Uterus (tissue), 4 donors: ENCODE results near the gene KCNG1. TPM values are rescaled to one million over a fixed set of nuclear protein-coding genes. Genes with fewer than 3 reads are reported as not detected.

ENCODE experiments used
- DNase-seq, 2 donors: peaks; one replicate each; pipeline ENCODE4 v3.0.0-alpha.2; 2019 to 2020
- H3K27ac ChIP-seq, 2 donors: fragments of 200-600 bp; sonication (generic); 1 replicate in 1 of 2; 2 replicates in 1 of 2; pipeline ENCODE4 v1.5.1; 2016 to 2018
- H3K27me3 ChIP-seq, 2 donors: fragments of 200-600 bp; sonication (generic); one replicate each; pipeline ENCODE4 v1.5.1; 2018 to 2019; ENCODE audit warnings: control low read depth in 1 of 2
- H3K36me3 ChIP-seq, 2 donors: fragments of 200-600 bp; sonication (generic); one replicate each; pipeline ENCODE4 v1.5.1; 2019; ENCODE audit warnings: control low read depth in 1 of 2
- H3K4me1 ChIP-seq, 2 donors: fragments of 200-600 bp; sonication (generic); one replicate each; pipeline ENCODE4 v1.5.1; 2018 to 2019; ENCODE audit warnings: control low read depth in 1 of 2
- H3K4me3 ChIP-seq, 2 donors: fragments of 200-600 bp; sonication (generic); 1 replicate in 1 of 2; 2 replicates in 1 of 2; pipeline ENCODE4 v1.5.1; 2018 to 2019; ENCODE audit warnings: mild to moderate bottlenecking in 1 of 2
- H3K9me3 ChIP-seq, 2 donors: fragments of 200-600 bp; sonication (generic); one replicate each; pipeline ENCODE4 v1.5.1; 2019; ENCODE audit warnings: control low read depth in 1 of 2
- CTCF ChIP-seq, 4 experiments: fragments of 200-600 bp in 2 of 4; fragments of 450-650 bp in 2 of 4; sonication (generic) in 2 of 4; IDR thresholded peaks; one replicate each; pipeline ENCODE4 v1.5.1; 2016 to 2019; ENCODE audit warnings: antibody characterized with exemption in 4 of 4, mild to moderate bottlenecking in 2 of 4, moderate library complexity in 1 of 4
- POLR2A ChIP-seq, 2 donors: fragments of 450-650 bp; IDR thresholded peaks; one replicate each; pipeline ENCODE4 v1.6.1; 2016; ENCODE audit warnings: antibody characterized with exemption in 2 of 2, mild to moderate bottlenecking in 1 of 2, moderate library complexity in 1 of 2
- intact Hi-C: fragments of 100-400 bp; cut with DNase I; formaldehyde crosslinking; loops from one replicate; pipeline ENCODE4 v1.15.1; 2023; ENCODE audit warnings: low total_unique reads
- total RNA-seq, 4 donors: library from RNA; depleted of rRNA in 3 of 4; stranded (reverse); fragments of >200 nt in 3 of 4; gene quantifications; one replicate each; pipeline versions ENCODE4 v1.1.0 to v1.2.4, GENCODE V29; 2014 to 2023
- donor health status: DM: yes; HTN: yes; CAD: no.

The KCNG1 gene
- total RNA-seq, 4 donors from 2014 or later: 0.88 to 109 (median 44.1) TPM

GRCh38 chr20:51001430-51002265 is 21.3 kb downstream of the KCNG1 start:
- H3K4me3 ChIP-seq: no peak overlapping the region
- H3K4me1 ChIP-seq: no peaks in the 10 kb centered on the region
- no peaks in the 10 kb centered on the region for H3K9me3 ChIP-seq
- no peak overlapping the region for H3K27ac ChIP-seq
- H3K36me3 ChIP-seq: no peaks in the 10 kb centered on the region
- no peaks in the 10 kb centered on the region for H3K27me3 ChIP-seq
- intact Hi-C loops: no loop called here
- TF ChIP-seq POLR2A (IDR thresholded peaks at IDR 0.05) (no peak), CTCF (IDR thresholded peaks at IDR 0.05) (no peak)
- no peak for DNase-seq

GRCh38 chr20:50999355-50999754 is 23.6 kb downstream of the KCNG1 start:
- Histone ChIP-seq H3K27ac (no peak overlapping the region), H3K27me3 (no peaks in the 10 kb centered on the region), H3K36me3 (no peaks in the 10 kb centered on the region), H3K9me3 (no peaks in the 10 kb centered on the region), H3K4me1 (no peaks in the 10 kb centered on the region), H3K4me3 (no peak overlapping the region)
- no peak for TF ChIP-seq CTCF (IDR thresholded peaks at IDR 0.05)
- no peak for TF ChIP-seq POLR2A (IDR thresholded peaks at IDR 0.05)
- no peak for DNase-seq
- intact Hi-C loops: no loop called here

- H3K4me3 ChIP-seq: no peak overlapping the region
- DNase-seq: no peak
- no peaks in the 10 kb centered on the region for H3K36me3 ChIP-seq
- H3K4me1 ChIP-seq: no peaks in the 10 kb centered on the region
- TF ChIP-seq CTCF (IDR thresholded peaks at IDR 0.05): no peak
- no peak for TF ChIP-seq POLR2A (IDR thresholded peaks at IDR 0.05)
- no peaks in the 10 kb centered on the region for H3K27me3 ChIP-seq
- intact Hi-C loops: no loop called here
- H3K27ac ChIP-seq: no peak overlapping the region
- no peaks in the 10 kb centered on the region for H3K9me3 ChIP-seq
Observed at GRCh38 chr20:50996901-50997865, 25.7 kb downstream of the KCNG1 start.

- H3K27me3 ChIP-seq: no peaks in the 10 kb centered on the region
- no peaks in the 10 kb centered on the region for H3K36me3 ChIP-seq
- no peak for DNase-seq
- intact Hi-C loops: no loop called here
- H3K4me1 ChIP-seq: no peaks in the 10 kb centered on the region
- TF ChIP-seq CTCF (IDR thresholded peaks at IDR 0.05): no peak
- no peak for TF ChIP-seq POLR2A (IDR thresholded peaks at IDR 0.05)
- no peaks in the 10 kb centered on the region for H3K9me3 ChIP-seq
- no peak overlapping the region for H3K4me3 ChIP-seq
- no peak overlapping the region for H3K27ac ChIP-seq
Observed at GRCh38 chr20:50995506-50995905, 27.4 kb downstream of the KCNG1 start.
